ENCODE results near the gene TTL. TPM values are rescaled to one million over a fixed set of nuclear protein-coding genes. Genes with fewer than 3 reads are reported as not detected.

TTL gene
- total and polyA plus RNA-seq, 2 of the 13 experiments (the other 11 are each of a cell fraction or from before 2014, with no cell fraction given): 19.0 to 59.8 TPM

GRCh38 chr2:112542123-112542983, 60.4 kb downstream of the TTL start, which contains the start of gene POLR1B (continued):
- TF ChIP-seq ZNF18 (CRISPR knock-in tag; IDR thresholded peaks at IDR 0.05; ENCODE audit: insufficient replicate concordance) (peak; percentile 96), ZNF619 (CRISPR knock-in tag; IDR thresholded peaks at IDR 0.05) (peak; percentile 71; the same call in 1 of the 2 replicates), USF2 (IDR thresholded peaks at IDR 0.05; ENCODE audit: low read depth, low read length) (peak; percentile 83), USF2 (CRISPR knock-in tag; IDR thresholded peaks at IDR 0.05; ENCODE audit: borderline replicate concordance) (peak; percentile 96), NFIB (CRISPR knock-in tag; IDR thresholded peaks at IDR 0.05; ENCODE audit: borderline replicate concordance) (0 out of 2 replicates have a peak, but pooled peaks have one; percentile 77), SETDB1 (CRISPR knock-in tag; IDR thresholded peaks at IDR 0.05; ENCODE audit: borderline replicate concordance) (no peak), ZNF784 (CRISPR knock-in tag; IDR thresholded peaks at IDR 0.05; ENCODE audit: borderline replicate concordance) (peak; percentile 93), ZNF792 (CRISPR knock-in tag; IDR thresholded peaks at IDR 0.05) (peak; percentile 87; the same call in 1 of the 2 replicates), ZNF503 (CRISPR knock-in tag; IDR thresholded peaks at IDR 0.05) (peak; percentile 83), EHMT2 (IDR thresholded peaks at IDR 0.05; ENCODE audit: borderline replicate concordance, low read depth, low read length) (no peak), ZSCAN29 (CRISPR knock-in tag; conservative IDR thresholded peaks at IDR 0.05) (no peak), CEBPB (IDR thresholded peaks at IDR 0.05; ENCODE audit: borderline replicate concordance, low read depth, low read length) (no peak), PPARG (CRISPR knock-in tag; conservative IDR thresholded peaks at IDR 0.05) (peak; percentile 65; the same call in 1 of the 2 replicates), GABPB1 (CRISPR knock-in tag; IDR thresholded peaks at IDR 0.05) (peak; percentile 100), PREB (CRISPR knock-in tag; IDR thresholded peaks at IDR 0.05) (no peak; the same call in 1 of the 2 replicates), ZNF615 (CRISPR knock-in tag; IDR thresholded peaks at IDR 0.05; ENCODE audit: borderline replicate concordance) (peak; percentile 92), KDM2A (CRISPR knock-in tag; IDR thresholded peaks at IDR 0.05; ENCODE audit: borderline replicate concordance, low read depth) (peak; percentile 96), SMAD9 (CRISPR knock-in tag; IDR thresholded peaks at IDR 0.05) (peak; percentile 89; the same call in 1 of the 2 replicates), ZNF737 (CRISPR knock-in tag; IDR thresholded peaks at IDR 0.05; ENCODE audit: borderline replicate concordance) (peak; percentile 96), HOXA7 (CRISPR knock-in tag; IDR thresholded peaks at IDR 0.05) (no peak)
